Coronary artery (tissue), 2 donors: ENCODE results near the gene WASF3.

Experiments
- DNase-seq: peaks from one replicate; pipeline ENCODE4 v3.0.0-alpha.2; 2017; ENCODE audit warnings: low spot score
- H3K27ac ChIP-seq, 2 donors: fragments of 200-600 bp; sonication (generic); one replicate each; pipeline ENCODE4 v1.5.1; 2016 to 2019
- H3K4me3 ChIP-seq: fragments of 200-600 bp; sonication (generic); 2 replicates; pipeline ENCODE4 v1.5.1; 2016; ENCODE audit warnings: mild to moderate bottlenecking, moderate library complexity
- CTCF ChIP-seq: fragments of 200-600 bp; sonication (generic); IDR thresholded peaks from one replicate; pipeline ENCODE4 v1.5.1; 2019; ENCODE audit warnings: antibody characterized with exemption

WASF3 gene

GRCh38 chr13:26601669-26602068 lies 44.2 kb downstream of the WASF3 start:
- H3K27ac ChIP-seq: no peak overlapping the region

DNA sequence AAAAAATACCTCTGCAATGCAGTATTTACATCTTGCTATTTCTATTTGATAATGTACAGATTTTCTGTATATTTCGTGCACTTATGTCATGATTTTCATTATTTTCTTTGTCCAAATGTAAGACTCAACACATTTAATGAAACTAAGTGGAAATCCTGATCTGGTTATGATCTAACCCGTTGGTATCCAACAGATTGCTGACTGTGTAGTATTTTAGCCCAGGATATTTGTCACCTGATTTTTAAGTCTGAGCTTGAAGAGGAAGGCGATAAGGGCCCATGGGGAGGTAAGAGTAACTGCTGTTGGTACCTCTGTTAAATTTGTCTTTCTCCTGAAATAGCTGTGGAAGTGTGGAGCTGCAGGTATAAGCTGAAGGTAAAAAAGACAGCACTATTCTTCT lies 45.3 kb downstream of the WASF3 start:
- Histone ChIP-seq H3K27ac (no peak overlapping the region), H3K4me3 (no peak overlapping the region)
- no peak for DNase-seq
- TF ChIP-seq CTCF: no peak

More at GRCh38 chr13:26601669-26602068, 44.2 kb downstream of the WASF3 start:
- no peak overlapping the region for H3K4me3 ChIP-seq
- TF ChIP-seq CTCF: no peak
- no peak for DNase-seq

DNA sequence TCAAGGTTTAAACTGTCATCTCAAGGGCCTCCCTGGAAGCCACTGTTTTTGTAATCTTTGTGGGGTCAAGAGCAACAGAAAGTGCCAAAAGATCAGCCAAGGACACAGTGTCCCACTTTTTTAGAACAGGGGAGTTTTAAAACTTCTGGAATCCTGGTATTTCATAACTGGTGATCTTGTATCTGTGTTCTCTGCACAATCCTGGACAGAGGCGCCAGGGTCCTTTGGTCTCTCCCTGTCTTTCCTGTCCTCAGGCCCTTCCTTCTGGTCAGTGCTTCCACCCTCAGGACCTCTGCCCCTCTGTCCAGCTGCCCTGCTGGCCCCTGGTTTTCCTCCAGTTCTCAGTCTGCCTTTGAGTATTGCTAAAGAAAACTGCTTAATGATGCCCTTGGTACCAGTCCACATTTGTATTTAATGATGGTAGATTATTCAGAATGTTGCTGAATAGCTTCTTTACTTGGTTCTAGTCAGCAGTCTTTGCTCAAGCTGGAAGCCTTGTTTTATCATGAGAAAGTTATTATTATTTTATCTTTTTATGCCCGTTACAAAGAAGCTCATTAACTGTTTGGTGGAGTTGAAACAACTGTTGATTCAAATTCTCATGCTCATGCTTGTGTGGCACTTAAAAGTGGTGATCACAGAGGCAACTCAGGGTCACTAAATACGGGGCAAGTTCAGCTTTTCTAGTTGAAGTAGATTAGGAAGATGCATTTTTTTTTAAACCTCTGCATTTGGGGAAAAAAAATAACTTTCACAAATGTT lies 47.5 kb downstream of the WASF3 start:
- TF ChIP-seq CTCF: no peak
- Histone ChIP-seq H3K4me3 (no peak overlapping the region), H3K27ac (peak overlapping the region in 1 of 2 donors; percentile 9)
- DNase-seq: peak; percentile 76

GRCh38 chr13:26605845-26606244 lies 48.4 kb downstream of the WASF3 start:
- no peak overlapping the region for H3K27ac ChIP-seq
- DNase-seq: no peak
- TF ChIP-seq CTCF: no peak
- H3K4me3 ChIP-seq: no peak overlapping the region

GRCh38 chr13:26606631-26607030 lies 49.1 kb downstream of the WASF3 start:
- TF ChIP-seq CTCF: no peak
- H3K27ac ChIP-seq: no peak overlapping the region

GRCh38 chr13:26614721-26615120 lies 57.2 kb downstream of the WASF3 start:
- H3K4me3 ChIP-seq: no peak overlapping the region
- DNase-seq: no peak
- H3K27ac ChIP-seq: no peak overlapping the region
- TF ChIP-seq CTCF: no peak

More at GRCh38 chr13:26606631-26607030, 49.1 kb downstream of the WASF3 start:
- DNase-seq: no peak
- no peak overlapping the region for H3K4me3 ChIP-seq

DNA sequence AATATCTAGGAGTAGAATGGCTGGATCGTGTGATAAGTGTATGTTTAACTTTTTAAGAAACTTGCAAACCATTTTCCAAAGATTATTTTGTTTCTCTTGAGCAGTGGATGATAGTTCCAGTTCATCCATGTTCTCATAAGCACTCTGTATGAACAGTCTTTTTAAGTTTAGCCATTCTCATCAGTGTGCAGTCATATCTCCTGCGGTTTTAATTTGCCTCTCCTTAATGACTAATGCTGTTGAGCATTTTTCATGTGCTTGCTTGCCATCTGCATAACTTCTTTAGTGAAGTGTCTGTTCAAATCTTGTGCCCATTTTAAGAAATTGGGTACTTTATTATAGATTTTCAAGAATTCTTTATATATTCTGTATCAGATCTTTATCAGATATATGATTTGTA lies 58.6 kb downstream of the WASF3 start:
- no peak overlapping the region for H3K27ac ChIP-seq
- DNase-seq: no peak
- no peak for TF ChIP-seq CTCF

More for the DNA sequence above, 58.6 kb downstream of the WASF3 start:
- no peak overlapping the region for H3K4me3 ChIP-seq
